GM12892 (cell line): Measurements from ENCODE around the gene VSIG10L2.

Source experiments
- POLR2A ChIP-seq: IDR thresholded peaks from 2 replicates; pipeline ENCODE4 v1.6.1; 2011; ENCODE audit warnings: low read depth, low read length, control low read depth
- POLR2AphosphoS5 ChIP-seq: IDR thresholded peaks from 2 replicates; pipeline ENCODE4 v1.6.1; 2011; ENCODE audit warnings: low read depth, low read length, control low read depth

GRCh38 chr11:125975634-125976033 lies 29.8 kb downstream of the VSIG10L2 start:
- TF ChIP-seq POLR2AphosphoS5 (no peak), POLR2A (no peak)
